Right lobe of liver (tissue), 4 donors: ENCODE measurements around the gene ITGA7.

Experiments
- CTCF ChIP-seq, 4 donors: fragments of 200-600 bp in 3 of 4; fragments of 450-650 bp in 1 of 4; IDR thresholded peaks; one replicate each; pipeline versions ENCODE4 v1.5.1 to v1.8.0; 2016 to 2022; ENCODE audit warnings: antibody characterized with exemption in 4 of 4, mild to moderate bottlenecking in 2 of 4
- POLR2A ChIP-seq: fragments of 450-650 bp; IDR thresholded peaks from one replicate; pipeline ENCODE4 v1.6.1; 2017; ENCODE audit warnings: antibody characterized with exemption, mild to moderate bottlenecking
- donor health status: DM: no; HTN: no; CAD: no.
- donor health status: DM: no; HTN: no; CAD: no.
- donor health status: DM: no; HTN: yes; CAD: no.

DNA sequence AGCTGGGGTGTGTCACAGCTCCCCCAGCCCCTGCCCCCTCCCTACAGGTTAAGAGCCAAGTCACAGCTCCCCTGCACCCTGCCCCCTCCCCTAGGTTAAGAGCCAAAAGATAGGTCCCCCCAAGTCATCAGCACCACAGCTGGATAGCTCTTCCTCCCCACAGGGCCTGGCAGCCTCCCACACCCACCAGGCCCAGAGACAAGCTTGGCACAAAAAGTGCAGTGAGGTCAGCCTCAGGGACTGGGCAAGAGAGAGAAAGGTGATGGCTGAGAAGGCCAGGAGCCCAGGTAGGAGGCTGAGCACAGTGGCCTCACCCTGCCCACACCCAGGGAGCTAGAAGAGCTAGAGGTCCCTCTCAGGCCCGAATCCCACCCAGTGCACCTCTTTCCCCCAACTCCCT is 8.7 kb downstream of the ITGA7 start:
- TF ChIP-seq CTCF (IDR thresholded peaks at IDR 0.05): no peak
- TF ChIP-seq POLR2A: no peak
